HepG2 (cell line): ENCODE measurements around the gene APOC1. TPM values are rescaled to one million over a fixed set of nuclear protein-coding genes. Genes with fewer than 3 reads are reported as not detected.

Experiments used
- AGO2 ChIP-seq: fragments of 200-400 bp; formaldehyde crosslinking; optimal IDR thresholded peaks from 2 replicates; pipeline ENCODE3; 2017; ENCODE audit warnings: mild to moderate bottlenecking, low read depth, low read length, moderate library complexity
- ATRX ChIP-seq: sonication (generic); formaldehyde crosslinking; IDR thresholded peaks from 2 replicates; pipeline ENCODE4 v1.4.0; 2020; ENCODE audit warnings: missing genetic modification reagents, borderline replicate concordance
- KLF15 ChIP-seq: sonication (generic); formaldehyde crosslinking; IDR thresholded peaks from 2 replicates; pipeline ENCODE4 v1.8.1; 2023; ENCODE audit warnings: borderline replicate concordance, mild to moderate bottlenecking, inconsistent platforms, missing genetic modification reagents, mixed read lengths
- KMT2B ChIP-seq: IDR thresholded peaks from 2 replicates; pipeline ENCODE4 v1.6.1; 2016; ENCODE audit warnings: missing genetic modification reagents, missing compliant biosample characterization
- LBX2 ChIP-seq: sonication (generic); formaldehyde crosslinking; IDR thresholded peaks from 2 replicates; pipeline ENCODE4 v1.5.0; 2020; ENCODE audit warnings: missing genetic modification reagents, mild to moderate bottlenecking, borderline replicate concordance
- MAX ChIP-seq: IDR thresholded peaks from 2 replicates; pipeline ENCODE4 v1.6.1; 2012; ENCODE audit warnings: inconsistent platforms
- MLXIP ChIP-seq: sonication (generic); formaldehyde crosslinking; IDR thresholded peaks from 2 replicates; pipeline ENCODE4 v1.9.0; 2021; ENCODE audit warnings: missing genetic modification reagents, borderline replicate concordance
- NFKB2 ChIP-seq: sonication (generic); formaldehyde crosslinking; IDR thresholded peaks from 2 replicates; pipeline ENCODE4 v1.4.0; 2020; ENCODE audit warnings: missing genetic modification reagents, borderline replicate concordance
- NR0B2 ChIP-seq: sonication (generic); formaldehyde crosslinking; IDR thresholded peaks from 2 replicates; pipeline ENCODE4 v1.4.0; 2020; ENCODE audit warnings: mild to moderate bottlenecking, missing genetic modification reagents
- RARG ChIP-seq: sonication (generic); formaldehyde crosslinking; IDR thresholded peaks from 2 replicates; pipeline ENCODE4 v1.4.0; 2020; ENCODE audit warnings: low read depth, mild to moderate bottlenecking, missing genetic modification reagents
- RERE ChIP-seq: IDR thresholded peaks from 2 replicates; pipeline ENCODE4 v1.6.1; 2016; ENCODE audit warnings: low read depth, missing genetic modification reagents, missing compliant biosample characterization
- RORA ChIP-seq: sonication (generic); formaldehyde crosslinking; IDR thresholded peaks from 2 replicates; pipeline ENCODE4 v1.5.0; 2020; ENCODE audit warnings: mild to moderate bottlenecking, missing genetic modification reagents, moderate library complexity
- TFDP2 ChIP-seq: sonication (generic); formaldehyde crosslinking; IDR thresholded peaks from 2 replicates; pipeline ENCODE4 v1.4.0; 2020; ENCODE audit warnings: missing genetic modification reagents
- YY1 ChIP-seq: IDR thresholded peaks from 2 replicates; pipeline ENCODE4 v1.6.1; 2011; ENCODE audit warnings: low read length, low read depth, moderate library complexity, mild to moderate bottlenecking; ENCODE audit not compliant: insufficient read depth, insufficient replicate concordance
- ZNF3 ChIP-seq: IDR thresholded peaks from 2 replicates; pipeline ENCODE4 v1.7.0; 2017; ENCODE audit warnings: inconsistent platforms
- ZNF34 ChIP-seq: sonication (generic); formaldehyde crosslinking; IDR thresholded peaks from 2 replicates; pipeline ENCODE4 v1.4.0; 2020; ENCODE audit warnings: mild to moderate bottlenecking, missing genetic modification reagents, borderline replicate concordance
- ZNF547 ChIP-seq: sonication (generic); formaldehyde crosslinking; IDR thresholded peaks from 2 replicates; pipeline ENCODE4 v1.5.1; 2020; ENCODE audit warnings: mild to moderate bottlenecking, missing genetic modification reagents
- ZNF781 ChIP-seq: sonication (generic); formaldehyde crosslinking; IDR thresholded peaks from 2 replicates; pipeline ENCODE4 v1.5.1; 2020; ENCODE audit warnings: borderline replicate concordance, mild to moderate bottlenecking, missing genetic modification reagents; ENCODE audit errors: not compliant biosample characterization
- polyA plus RNA-seq, 8 experiments: library from polyadenylated mRNA; depleted of rRNA in 3 of 8; stranded (reverse) in 7 of 8; unstranded in 1 of 8; fragments of >200 nt; fragmentation: Illumina TruSeq in 4 of 8; extraction: Trizol in 4 of 8; gene quantifications; 2 replicates each; pipeline versions ENCODE4 v1.2.1 to v1.2.3, GENCODE V29; 2011 to 2016; ENCODE audit warnings: low read depth in 4 of 8, missing spikeins in 1 of 8, mixed read lengths in 1 of 8; ENCODE audit not compliant: insufficient read depth in 1 of 8
- total RNA-seq, 5 experiments: library from RNA; depleted of rRNA; stranded (reverse); fragments of >200 nt; fragmentation: Illumina TruSeq; extraction: Trizol; gene quantifications; 2 replicates each; pipeline ENCODE4 v1.2.3, GENCODE V29; 2016; ENCODE audit warnings: low read depth in 1 of 5

Gene APOC1
- total and polyA plus RNA-seq, 2 of the 13 experiments (the other 11 are each of a cell fraction or from before 2014, with no cell fraction given): 600 to 1,235 TPM

GRCh38 chr19:44869733-44870470 lies 44.5 kb upstream of the APOC1 start (continued):
- TF ChIP-seq RERE (no peak), AGO2 (peak; percentile 62), MLXIP (CRISPR knock-in tag) (no peak), RORA (no peak), KLF15 (no peak), MAX (no peak), LBX2 (CRISPR knock-in tag) (no peak), ZNF547 (CRISPR knock-in tag) (no peak), ZNF34 (CRISPR knock-in tag) (no peak), RARG (CRISPR knock-in tag) (no peak), ATRX (CRISPR knock-in tag) (no peak), ZNF3 (CRISPR knock-in tag) (no peak), NR0B2 (CRISPR knock-in tag) (no peak), YY1 (no peak), ZNF781 (CRISPR knock-in tag) (no peak), NFKB2 (CRISPR knock-in tag) (no peak), TFDP2 (CRISPR knock-in tag) (no peak), KMT2B (no peak)
